A549 (cell line): ENCODE results near the gene EEF2. TPM values are rescaled to one million over a fixed set of nuclear protein-coding genes. Genes with fewer than 3 reads are reported as not detected.

Source experiments
- ATAC-seq, 2 experiments: fragments of 200-7000 bp in 1 of 2; fragments of >200 bp in 1 of 2; cut with Nextera tagmentation in 1 of 2; cut with Tn5 transposase in 1 of 2; 3 replicates each; pipeline versions ENCODE4 v1.8.0 to v1.9.1; 2018 to 2020; ENCODE audit warnings: mild to moderate bottlenecking in 1 of 2, moderate library complexity in 1 of 2
- CTCF ChIA-PET: fragments of 300-600 bp; sonication (Branson Sonifier 250); formaldehyde crosslinking; extraction: SDS; loops from one replicate; lab custom pipeline; 2021; ENCODE audit warnings: antibody characterized with exemption, inconsistent platforms; lab: Yijun Ruan, JAX
- POLR2A ChIA-PET: fragments of 350-600 bp; formaldehyde crosslinking; extraction: SDS; loops from one replicate; lab custom pipeline; 2021; ENCODE audit warnings: antibody characterized with exemption, inconsistent platforms; lab: Yijun Ruan, JAX
- DNase-seq, 2 experiments: peaks; one replicate each; pipeline versions ENCODE4 v3.0.0 to v3.0.0-alpha.2; 2011 to 2016; ENCODE audit warnings: low read depth in 1 of 2, low spot score in 1 of 2
- FAIRE-seq: peaks from 2 replicates; lab custom pipeline; 2011; peaks lifted over from hg19 to GRCh38; lab: Jason Lieb, UNC
- H3K27ac ChIP-seq, 2 experiments: fragments of >200 bp; sonication (Bioruptor Twin); formaldehyde crosslinking; 3 replicates each; pipeline ENCODE4 v1.5.1; 2016 to 2017
- H3K4me1 ChIP-seq: fragments of >200 bp; sonication (Bioruptor Twin); formaldehyde crosslinking; 3 replicates; pipeline ENCODE4 v1.6.1; 2016
- H3K4me2 ChIP-seq: fragments of >200 bp; sonication (Bioruptor Twin); formaldehyde crosslinking; 3 replicates; pipeline ENCODE4 v1.6.1; 2016
- H3K4me3 ChIP-seq: fragments of >200 bp; sonication (Bioruptor Twin); formaldehyde crosslinking; 3 replicates; pipeline ENCODE4 v1.5.1; 2016
- H3K9me3 ChIP-seq: fragments of >200 bp; sonication (Bioruptor Twin); formaldehyde crosslinking; 3 replicates; pipeline ENCODE4 v1.6.1; 2016
- BHLHE40 ChIP-seq: IDR thresholded peaks from 2 replicates; pipeline ENCODE4 v1.6.1; 2012; ENCODE audit warnings: low read depth, low read length, inconsistent platforms
- CBX2 ChIP-seq: fragments of 200-600 bp; sonication (generic); IDR thresholded peaks from 2 replicates; pipeline ENCODE4 v1.6.1; 2016; ENCODE audit warnings: low read depth, mild to moderate bottlenecking, borderline replicate concordance
- CEBPB ChIP-seq, 2 experiments: fragments of >200 bp in 1 of 2; sonication (Bioruptor Twin) in 1 of 2; formaldehyde crosslinking in 1 of 2; IDR thresholded peaks; 2 replicates each; pipeline ENCODE4 v1.6.1; 2012 to 2016
- CHD2 ChIP-seq: fragments of 150-350 bp; IDR thresholded peaks from 2 replicates; pipeline ENCODE4 v1.6.1; 2014; ENCODE audit warnings: low read length; ENCODE audit not compliant: partially characterized antibody
- CTCF ChIP-seq: fragments of >200 bp; sonication (Bioruptor Twin); formaldehyde crosslinking; IDR thresholded peaks from 3 replicates; pipeline ENCODE4 v1.5.1; 2016
- E2F6 ChIP-seq: IDR thresholded peaks from 2 replicates; pipeline ENCODE4 v1.6.1; 2012; ENCODE audit warnings: low read depth, borderline replicate concordance
- FOSB ChIP-seq: fragments of 250-450 bp; sonication (Bioruptor Pico); IDR thresholded peaks from 2 replicates; pipeline ENCODE4 v1.5.0; 2020; ENCODE audit warnings: mild to moderate bottlenecking, moderate library complexity
- FOSL2 ChIP-seq, 2 experiments: fragments of 450-650 bp in 1 of 2; fragments of >200 bp in 1 of 2; sonication (Bioruptor Twin) in 1 of 2; formaldehyde crosslinking; IDR thresholded peaks; 2 replicates each; pipeline versions ENCODE4 v1.5.0 to v1.6.1; 2016 to 2020; ENCODE audit warnings: mild to moderate bottlenecking in 1 of 2, moderate library complexity in 1 of 2
- FOXS1 ChIP-seq: fragments of 250-450 bp; sonication (Bioruptor Pico); IDR thresholded peaks from 2 replicates; pipeline ENCODE4 v1.5.0; 2020; ENCODE audit warnings: mild to moderate bottlenecking, moderate library complexity
- GATA3 ChIP-seq: IDR thresholded peaks from 2 replicates; pipeline ENCODE4 v1.6.1; 2012; ENCODE audit warnings: borderline replicate concordance
- HDAC2 ChIP-seq: fragments of 200-600 bp; sonication (generic); IDR thresholded peaks from 2 replicates; pipeline ENCODE4 v1.6.1; 2016
- HEYL ChIP-seq: fragments of 250-450 bp; sonication (Bioruptor Pico); IDR thresholded peaks from 2 replicates; pipeline ENCODE4 v1.8.0; 2021; ENCODE audit warnings: mild to moderate bottlenecking, moderate library complexity
- HOXB13 ChIP-seq: fragments of 250-450 bp; sonication (Bioruptor Pico); IDR thresholded peaks from 2 replicates; pipeline ENCODE4 v1.5.0; 2020; ENCODE audit warnings: low read depth, mild to moderate bottlenecking, moderate library complexity
- JUN ChIP-seq, 2 experiments: fragments of >200 bp; sonication (Bioruptor Twin); formaldehyde crosslinking; IDR thresholded peaks; 2 replicates in 1 of 2; 3 replicates in 1 of 2; pipeline ENCODE4 v1.6.1; 2016 to 2017
- MAFK ChIP-seq: fragments of 450-650 bp; IDR thresholded peaks from 2 replicates; pipeline ENCODE4 v1.6.1; 2014; ENCODE audit not compliant: partially characterized antibody
- MAX ChIP-seq: IDR thresholded peaks from 2 replicates; pipeline ENCODE4 v1.6.1; 2012
- MAZ ChIP-seq: fragments of 150-350 bp; IDR thresholded peaks from 2 replicates; pipeline ENCODE4 v1.6.1; 2014; ENCODE audit warnings: antibody characterized with exemption, low read depth, low read length, borderline replicate concordance
- MYC ChIP-seq: IDR thresholded peaks from 2 replicates; pipeline ENCODE4 v1.6.1; 2012; ENCODE audit warnings: mild to moderate bottlenecking, inconsistent platforms, low read length, improper control_type of control experiment, borderline replicate concordance
- NPAS2 ChIP-seq: fragments of 250-450 bp; sonication (Bioruptor Pico); IDR thresholded peaks from 2 replicates; pipeline ENCODE4 v1.8.0; 2022; ENCODE audit warnings: mild to moderate bottlenecking, moderate library complexity, borderline replicate concordance
- NR3C1 ChIP-seq: fragments of >200 bp; sonication (Bioruptor Twin); formaldehyde crosslinking; IDR thresholded peaks from 3 replicates; pipeline ENCODE4 v1.6.1; 2017
- POLR2A ChIP-seq: IDR thresholded peaks from 2 replicates; pipeline ENCODE4 v1.6.1; 2012; ENCODE audit warnings: mild to moderate bottlenecking, low read length
- RARB ChIP-seq: fragments of 250-450 bp; sonication (Bioruptor Pico); IDR thresholded peaks from 2 replicates; pipeline ENCODE4 v1.8.0; 2021; ENCODE audit warnings: mild to moderate bottlenecking, moderate library complexity
- RCOR1 ChIP-seq: fragments of 150-350 bp; IDR thresholded peaks from 2 replicates; pipeline ENCODE4 v1.6.1; 2014; ENCODE audit warnings: antibody characterized with exemption, low read length, low read depth
- REST ChIP-seq: fragments of 200-600 bp; sonication (generic); IDR thresholded peaks from 2 replicates; pipeline ENCODE4 v1.6.1; 2016; ENCODE audit warnings: antibody characterized with exemption, mild to moderate bottlenecking, moderate library complexity
- TFCP2L1 ChIP-seq: fragments of 250-450 bp; sonication (Bioruptor Pico); IDR thresholded peaks from 2 replicates; pipeline ENCODE4 v1.5.0; 2021; ENCODE audit warnings: mild to moderate bottlenecking
- USF2 ChIP-seq: fragments of 450-650 bp; IDR thresholded peaks from 2 replicates; pipeline ENCODE4 v1.6.1; 2014; ENCODE audit warnings: antibody characterized with exemption
- ZFP36 ChIP-seq: fragments of 450-650 bp; IDR thresholded peaks from 2 replicates; pipeline ENCODE4 v1.6.1; 2014; ENCODE audit warnings: borderline replicate concordance; ENCODE audit not compliant: partially characterized antibody
- ZSCAN20 ChIP-seq: fragments of 250-450 bp; sonication (Bioruptor Pico); IDR thresholded peaks from 2 replicates; pipeline ENCODE4 v1.8.0; 2022; ENCODE audit warnings: mild to moderate bottlenecking, moderate library complexity
- WGBS: methylation state at CpG from one replicate; pipeline ENCODE4 v1.1.6; 2017; ENCODE audit errors: missing lambda C conversion rate; 5-methylcytosine and 5-hydroxymethylcytosine counted together
- polyA plus RNA-seq, 4 experiments: library from polyadenylated mRNA; depleted of rRNA in 3 of 4; stranded (reverse); fragments of >200 nt; fragmentation: RNase III in 1 of 4; extraction: RNeasy Plus Mini Kit Qiagen cat#74134 plus additional on column Dnase treatment in 1 of 4; gene quantifications; 2 replicates in 3 of 4; 3 replicates in 1 of 4; pipeline ENCODE4 v1.2.3, GENCODE V29; 2011 to 2017

EEF2 gene
- polyA plus RNA-seq, 2 of the 4 experiments (the other 2 are of a cell fraction) = 680 to 971 TPM

GRCh38 chr19:3949997-3950859 lies 35.0 kb downstream of the EEF2 start:
- H3K4me3 ChIP-seq = no peak overlapping the region
- TF ChIP-seq FOXS1 (CRISPR knock-in tag) (no peak), JUN (IDR thresholded peaks at IDR 0.05) (no peak), MAZ (no peak), MYC (no peak), CTCF (no peak), HDAC2 (no peak), FOSL2 (IDR thresholded peaks at IDR 0.05) (no peak), FOSL2 (CRISPR knock-in tag; IDR thresholded peaks at IDR 0.05) (no peak), MAFK (no peak), CHD2 (no peak), NPAS2 (no peak), REST (no peak), CEBPB (IDR thresholded peaks at IDR 0.05) (no peak), RARB (CRISPR knock-in tag) (no peak), HEYL (CRISPR knock-in tag) (no peak), HOXB13 (CRISPR knock-in tag) (no peak), TFCP2L1 (CRISPR knock-in tag) (no peak), POLR2A (no peak), BHLHE40 (no peak)
- TF ChIP-seq, all 56 proteins: peak for 0
- H3K9me3 ChIP-seq = no peaks in the 10 kb centered on the region
- H3K4me1 ChIP-seq = peaks cover 5% of the 10 kb centered on the region; the same call in 1 of the 3 replicates
- no peak for DNase-seq
- no peak for FAIRE-seq
- no peak for ATAC-seq
- WGBS = 87% methylated on average over 7 of the region's 20 CpGs
- ChIA-PET CTCF (interaction anchor here (0.6 to 1.6 kb wide), 3 partner anchors 98 to 134 kb away, joined by 3 to 4 read pairs (median 3); no protein-coding TSS in a partner anchor), POLR2A (interaction anchor here (0.6 kb wide), 1 partner anchor 259 kb away, joined by 4 read pairs; no protein-coding TSS in a partner anchor)
- H3K27ac ChIP-seq = no peak overlapping the region
- no peak overlapping the region for H3K4me2 ChIP-seq

- no peak overlapping the region for H3K4me2 ChIP-seq
- FAIRE-seq = no peak
- no peak for DNase-seq
- POLR2A ChIA-PET = no interaction called here
- no peaks in the 10 kb centered on the region for H3K9me3 ChIP-seq
- WGBS = 80% methylated on average over 1 of the region's 11 CpGs
- no peak overlapping the region for H3K27ac ChIP-seq
- ATAC-seq = no peak
- H3K4me3 ChIP-seq = no peak overlapping the region
- CTCF ChIA-PET = interaction anchor here (0.9 kb wide), 1 partner anchor 97 kb away, joined by 3 read pairs; no protein-coding TSS in a partner anchor
- TF ChIP-seq ZSCAN20 (CRISPR knock-in tag) (no peak), GATA3 (no peak), FOSB (CRISPR knock-in tag) (no peak), E2F6 (no peak), HOXB13 (CRISPR knock-in tag) (no peak), CBX2 (no peak), USF2 (no peak), RCOR1 (no peak), ZFP36 (no peak), BHLHE40 (no peak), NR3C1 (no peak), FOXS1 (CRISPR knock-in tag) (no peak), MAX (no peak)
- TF ChIP-seq, all 56 proteins: peak for 0
- H3K4me1 ChIP-seq = peaks cover 5% of the 10 kb centered on the region; the same call in 1 of the 3 replicates
These were observed 36.0 kb downstream of the EEF2 start for GRCh38 chr19:3949294-3949693.
